GM12874 (cell line): ENCODE measurements around the gene RAB31.

Experiments used
- TF ChIP-seq, protein P1 (sequence below): IDR thresholded peaks from 2 replicates; pipeline ENCODE4 v1.5.1; 2011; ENCODE audit warnings: low read depth, mild to moderate bottlenecking, control low read depth, low read length, moderate library complexity; ENCODE audit not compliant: insufficient read depth

The RAB31 gene

DNA sequence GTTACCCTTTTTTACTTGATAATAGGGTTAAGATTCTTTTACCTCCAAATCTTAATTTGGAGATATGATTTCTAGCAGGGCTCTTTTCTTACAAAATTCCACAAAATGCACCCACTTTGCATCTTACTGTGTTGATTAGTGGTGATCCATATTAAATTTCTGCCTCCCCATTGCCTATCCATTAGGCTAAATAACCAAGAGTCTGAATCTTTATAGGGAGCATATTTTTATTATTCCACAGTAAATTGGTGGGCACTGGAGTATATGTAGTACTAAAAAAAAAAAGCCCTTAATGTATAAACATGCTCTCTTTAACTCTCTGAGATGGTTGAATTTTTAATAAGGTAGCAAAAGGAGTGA lies 169.5 kb downstream of the RAB31 start:
- TF ChIP-seq, protein P1, sequence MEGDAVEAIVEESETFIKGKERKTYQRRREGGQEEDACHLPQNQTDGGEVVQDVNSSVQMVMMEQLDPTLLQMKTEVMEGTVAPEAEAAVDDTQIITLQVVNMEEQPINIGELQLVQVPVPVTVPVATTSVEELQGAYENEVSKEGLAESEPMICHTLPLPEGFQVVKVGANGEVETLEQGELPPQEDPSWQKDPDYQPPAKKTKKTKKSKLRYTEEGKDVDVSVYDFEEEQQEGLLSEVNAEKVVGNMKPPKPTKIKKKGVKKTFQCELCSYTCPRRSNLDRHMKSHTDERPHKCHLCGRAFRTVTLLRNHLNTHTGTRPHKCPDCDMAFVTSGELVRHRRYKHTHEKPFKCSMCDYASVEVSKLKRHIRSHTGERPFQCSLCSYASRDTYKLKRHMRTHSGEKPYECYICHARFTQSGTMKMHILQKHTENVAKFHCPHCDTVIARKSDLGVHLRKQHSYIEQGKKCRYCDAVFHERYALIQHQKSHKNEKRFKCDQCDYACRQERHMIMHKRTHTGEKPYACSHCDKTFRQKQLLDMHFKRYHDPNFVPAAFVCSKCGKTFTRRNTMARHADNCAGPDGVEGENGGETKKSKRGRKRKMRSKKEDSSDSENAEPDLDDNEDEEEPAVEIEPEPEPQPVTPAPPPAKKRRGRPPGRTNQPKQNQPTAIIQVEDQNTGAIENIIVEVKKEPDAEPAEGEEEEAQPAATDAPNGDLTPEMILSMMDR: no peak

DNA sequence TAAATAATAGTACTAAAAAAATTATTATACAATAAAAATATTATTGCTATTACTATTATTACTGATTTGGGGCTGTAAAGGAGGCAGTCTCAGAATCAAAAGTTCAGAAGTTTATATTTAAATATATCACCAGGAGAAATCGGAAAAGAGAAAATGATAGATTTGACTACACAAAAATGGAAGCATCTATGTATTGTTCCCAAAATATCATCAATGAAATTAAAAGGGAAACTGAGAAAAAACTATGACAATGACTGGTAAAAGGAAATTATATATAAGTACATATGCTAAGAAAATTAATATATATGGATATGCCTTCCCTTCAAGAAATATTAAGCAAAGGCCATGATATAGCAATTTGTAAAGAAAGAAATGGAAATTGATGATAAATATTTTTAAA lies 170.0 kb downstream of the RAB31 start:
- TF ChIP-seq, protein P1: no peak

DNA sequence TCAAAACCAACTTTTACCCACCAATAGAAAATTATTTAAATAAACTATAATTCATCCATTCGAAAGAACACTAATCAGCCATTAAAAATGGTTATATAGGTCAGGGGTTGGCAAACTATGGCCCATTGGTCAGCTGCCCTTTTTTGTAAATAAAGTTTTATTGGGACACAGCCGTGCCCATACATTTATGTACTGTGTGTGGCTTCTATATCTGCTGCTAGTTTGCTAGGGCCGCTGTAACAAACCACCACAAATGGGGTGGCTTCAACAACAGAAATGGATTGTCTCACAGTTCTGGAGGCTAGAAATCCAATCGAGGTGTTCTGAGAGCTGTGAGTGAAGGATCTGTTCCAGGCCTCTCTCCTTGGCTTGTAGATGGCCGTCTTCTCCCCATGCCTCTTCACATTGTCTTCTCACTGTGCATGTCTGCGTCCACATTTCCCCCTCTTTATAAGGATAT lies 170.7 kb downstream of the RAB31 start:
- TF ChIP-seq, protein P1: no peak

DNA sequence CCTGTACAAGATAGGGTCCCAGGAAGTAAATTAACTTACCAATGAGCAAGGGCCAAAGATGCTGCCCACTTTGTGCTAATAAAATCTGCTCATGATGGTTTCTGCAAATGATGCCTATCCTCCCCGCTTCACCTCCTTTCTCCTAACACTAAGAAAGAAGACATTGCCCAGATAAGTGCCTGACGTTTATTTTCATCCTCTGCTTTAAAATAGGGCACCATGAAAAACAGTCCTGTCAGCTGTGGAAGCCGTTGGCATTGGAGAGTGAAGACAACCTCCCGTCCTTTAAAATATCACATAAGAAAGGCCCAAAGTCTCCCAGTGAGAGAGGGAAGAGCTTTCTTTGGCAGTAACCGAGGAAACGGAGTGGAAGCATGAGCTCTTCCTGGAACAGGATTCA lies 176.0 kb downstream of the RAB31 start:
- TF ChIP-seq, protein P1: no peak

DNA sequence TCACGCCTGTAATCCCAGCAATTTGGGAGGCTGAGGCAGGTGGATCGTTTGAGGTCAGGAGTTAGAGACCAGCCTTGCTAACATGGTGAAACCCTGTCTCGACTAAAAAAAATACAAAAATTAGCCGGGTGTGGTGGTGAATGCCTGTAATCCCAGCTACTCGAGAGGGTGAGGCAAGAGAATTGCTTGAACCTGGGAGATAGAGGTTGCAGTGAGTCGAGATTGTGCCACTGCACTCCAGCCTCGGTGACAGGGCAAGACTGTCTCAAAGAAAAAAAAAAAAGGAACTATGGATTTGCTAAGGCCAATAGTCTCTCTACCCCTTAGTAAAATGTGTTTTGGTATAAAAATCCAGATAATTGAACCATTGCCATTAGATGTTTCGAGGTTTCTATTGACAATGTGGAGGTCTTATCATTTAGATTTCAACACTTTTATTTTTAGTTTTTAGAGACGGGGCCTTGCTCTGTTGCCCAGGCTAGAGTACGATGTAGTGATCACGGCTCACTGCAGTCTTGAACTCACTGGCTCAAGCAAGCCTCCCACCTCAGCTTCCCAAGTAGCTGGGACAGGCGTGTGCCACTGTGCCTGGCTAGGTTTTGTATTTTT lies 176.5 kb downstream of the RAB31 start:
- TF ChIP-seq, protein P1: no peak

DNA sequence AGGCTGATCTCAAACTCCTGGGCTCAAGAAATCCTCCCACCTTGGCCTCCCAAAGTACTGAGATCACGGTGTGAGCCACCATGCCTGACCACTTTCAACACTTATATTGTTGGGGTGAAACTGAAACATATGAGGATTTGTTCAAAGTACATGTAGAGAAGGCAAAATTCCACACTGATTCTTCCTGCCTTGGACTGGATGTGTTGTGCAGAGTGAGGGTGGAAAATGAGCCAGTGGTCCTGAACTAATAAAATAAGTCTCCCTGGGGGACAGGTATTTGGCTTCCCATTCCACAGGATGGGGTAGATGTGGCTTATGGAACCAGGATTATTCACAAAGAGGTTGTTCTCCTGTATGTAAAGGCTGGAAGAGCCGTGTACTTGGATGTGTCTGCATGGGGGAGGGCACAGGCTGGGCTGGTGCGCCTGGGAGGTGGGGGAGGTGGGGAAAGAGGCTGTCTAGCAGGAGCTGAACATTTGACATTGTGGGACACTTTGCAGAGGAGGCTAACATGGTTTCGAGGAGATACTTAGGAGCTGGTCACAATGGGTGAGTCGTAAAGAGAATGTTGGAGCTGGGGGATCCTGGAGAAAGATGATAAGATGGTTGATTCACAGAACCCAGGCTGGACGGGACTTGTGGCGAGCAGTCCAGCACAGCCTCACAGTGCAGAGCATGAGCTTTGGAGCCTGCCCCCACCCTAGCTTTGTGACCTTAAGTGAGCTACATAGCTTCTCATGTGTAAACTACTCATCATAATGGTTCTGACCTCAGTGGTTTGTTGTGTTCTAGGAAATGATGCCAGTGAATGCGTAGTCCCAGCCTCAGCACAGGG lies 177.3 kb downstream of the RAB31 start, which contains the start of gene TXNDC2:
Gene TXNDC2 (plus strand): TSS at position 804 of the 835 bp plus-strand sequence. CDS start 708 bp downstream, outside the sequence.
- TF ChIP-seq, protein P1: no peak

DNA sequence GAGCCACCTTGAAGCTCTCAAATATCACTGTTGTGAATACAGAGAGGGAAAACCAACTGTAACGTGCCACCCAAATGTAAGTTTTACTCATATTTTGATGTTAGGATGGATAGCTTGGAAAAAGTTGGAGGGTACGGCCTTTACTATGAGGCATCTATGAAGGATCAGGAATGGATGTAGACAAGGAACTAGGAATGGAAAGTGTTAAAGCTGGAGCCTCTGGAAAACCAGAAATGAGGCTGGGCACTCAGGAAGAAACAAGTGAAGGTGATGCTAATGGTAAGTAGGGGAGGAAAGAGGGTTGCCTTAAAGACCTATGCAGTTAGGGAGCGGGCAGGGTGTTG lies 177.9 kb downstream of the RAB31 start:
- TF ChIP-seq, protein P1: no peak
